H1 (cell line): ENCODE results near the gene RCOR2. TPM values are rescaled to one million over a fixed set of nuclear protein-coding genes. Genes with fewer than 3 reads are reported as not detected.

Source experiments
- CTCF ChIA-PET: fragments of 300-600 bp; sonication (Branson Sonifier 250); formaldehyde crosslinking; loops from one replicate; lab custom pipeline; 2021; ENCODE audit not compliant: partially characterized antibody; lab: Charles Lee
- POLR2A ChIA-PET: fragments of 300-600 bp; sonication (Branson Sonifier 250); formaldehyde crosslinking; loops from one replicate; lab custom pipeline; 2021; ENCODE audit warnings: inconsistent platforms; ENCODE audit not compliant: partially characterized antibody; lab: Charles Lee
- DNase-seq, 2 experiments: peaks; one replicate each; pipeline versions ENCODE4 v3.0.0 to v3.0.0-alpha.2; 2010 to 2022; ENCODE audit warnings: low spot score in 2 of 2, low read depth in 1 of 2, mixed read lengths in 1 of 2
- FAIRE-seq: peaks from 2 replicates; lab custom pipeline; 2011; peaks lifted over from hg19 to GRCh38; lab: Jason Lieb, UNC
- H2AFZ ChIP-seq: 2 replicates; pipeline ENCODE4 v1.8.1; 2012; ENCODE audit warnings: low read length, inconsistent platforms
- H2AK5ac ChIP-seq: 2 replicates; pipeline ENCODE4 v1.6.1; 2013; ENCODE audit warnings: low read depth, low read length
- H2BK120ac ChIP-seq: replicated peaks from 2 replicates; pipeline ENCODE3; 2013; ENCODE audit warnings: low read depth, low read length, inconsistent platforms
- H2BK12ac ChIP-seq: 2 replicates; pipeline ENCODE4 v1.6.1; 2013; ENCODE audit warnings: low read depth, low read length
- H2BK15ac ChIP-seq: 2 replicates; pipeline ENCODE4 v1.6.1; 2013; ENCODE audit warnings: low read length
- H2BK20ac ChIP-seq: 2 replicates; pipeline ENCODE4 v1.6.1; 2013; ENCODE audit warnings: low read length
- H2BK5ac ChIP-seq: 2 replicates; pipeline ENCODE4 v1.6.1; 2013; ENCODE audit warnings: low read depth, low read length
- H3K14ac ChIP-seq: 2 replicates; pipeline ENCODE4 v1.6.1; 2013; ENCODE audit warnings: inconsistent platforms; ENCODE audit not compliant: insufficient read length
- H3K18ac ChIP-seq: 2 replicates; pipeline ENCODE4 v1.6.1; 2013; ENCODE audit warnings: low read length; ENCODE audit errors: extremely low read depth
- H3K23ac ChIP-seq: 2 replicates; pipeline ENCODE4 v1.6.1; 2013; ENCODE audit warnings: inconsistent platforms; ENCODE audit not compliant: insufficient read length
- H3K23me2 ChIP-seq: 2 replicates; pipeline ENCODE4 v1.6.1; 2013; ENCODE audit warnings: low read depth, low read length
- H3K27ac ChIP-seq: 2 replicates; pipeline ENCODE4 v1.6.1; 2011; ENCODE audit warnings: low read depth, low read length, inconsistent platforms
- H3K27me3 ChIP-seq, 4 experiments: replicated peaks in 1 of 4; 1 replicate in 1 of 4; 2 replicates in 3 of 4; pipeline versions ENCODE4 v1.6.1 to v1.8.1; 2011 to 2013; ENCODE audit warnings: low read length in 3 of 4, mild to moderate bottlenecking in 3 of 4, inconsistent platforms in 2 of 4, mixed read lengths in 2 of 4, moderate library complexity in 1 of 4; ENCODE audit not compliant: control insufficient read depth in 3 of 4, insufficient read depth in 3 of 4; ENCODE audit errors: extremely low read depth in 1 of 4
- H3K36me3 ChIP-seq, 4 experiments: 2 replicates each; pipeline versions ENCODE4 v1.6.1 to v1.8.1; 2011 to 2013; ENCODE audit warnings: mild to moderate bottlenecking in 4 of 4, low read length in 3 of 4, moderate library complexity in 2 of 4, control low read depth in 1 of 4, inconsistent platforms in 1 of 4; ENCODE audit not compliant: insufficient read depth in 4 of 4, control insufficient read depth in 2 of 4
- H3K4ac ChIP-seq: replicated peaks from 2 replicates; pipeline ENCODE3; 2013; ENCODE audit warnings: low read length, low read depth, mixed read lengths, inconsistent platforms; ENCODE audit not compliant: insufficient read length
- H3K4me1 ChIP-seq, 4 experiments: replicated peaks in 1 of 4; 1 replicate in 1 of 4; 2 replicates in 3 of 4; pipeline versions ENCODE4 v1.6.1 to v1.8.1; 2011 to 2013; ENCODE audit warnings: low read length in 3 of 4, inconsistent platforms in 2 of 4, mixed read lengths in 1 of 4; ENCODE audit not compliant: insufficient read depth in 4 of 4, control insufficient read depth in 3 of 4
- H3K4me2 ChIP-seq, 2 experiments: 2 replicates each; pipeline versions ENCODE4 v1.6.1 to v1.8.1; 2011 to 2013; ENCODE audit warnings: low read depth in 2 of 2, low read length in 2 of 2, control low read depth in 1 of 2, inconsistent platforms in 1 of 2, mild to moderate bottlenecking in 1 of 2; ENCODE audit not compliant: insufficient read depth in 1 of 2
- H3K4me3 ChIP-seq, 4 experiments: fragments of 200-600, 300-600 bp in 1 of 4; sonication (generic), shearing (Covaris generic), sonication (Bioruptor Twin) in 1 of 4; 2 replicates each; pipeline versions ENCODE4 v1.5.1 to v1.8.1; 2011 to 2016; ENCODE audit warnings: low read length in 4 of 4, low read depth in 3 of 4, control low read depth in 2 of 4, inconsistent platforms in 2 of 4, mild to moderate bottlenecking in 2 of 4, mixed read lengths in 1 of 4, moderate library complexity in 1 of 4; ENCODE audit not compliant: insufficient read depth in 2 of 4; ENCODE audit errors: extremely low read depth in 1 of 4
- H3K56ac ChIP-seq: replicated peaks from 2 replicates; pipeline ENCODE3; 2013; ENCODE audit warnings: low read depth, mild to moderate bottlenecking, mixed read lengths, low read length, inconsistent platforms; ENCODE audit not compliant: insufficient read length
- H3K79me1 ChIP-seq: 2 replicates; pipeline ENCODE4 v1.6.1; 2013; ENCODE audit warnings: low read depth, low read length, control low read depth
- H3K79me2 ChIP-seq, 2 experiments: 2 replicates each; pipeline versions ENCODE4 v1.6.1 to v1.8.1; 2012 to 2013; ENCODE audit warnings: low read length in 2 of 2, mild to moderate bottlenecking in 2 of 2, inconsistent platforms in 1 of 2; ENCODE audit not compliant: insufficient read depth in 2 of 2, control insufficient read depth in 1 of 2
- H3K9ac ChIP-seq, 4 experiments: replicated peaks in 1 of 4; 1 replicate in 1 of 4; 2 replicates in 3 of 4; pipeline versions ENCODE4 v1.6.1 to v1.8.1; 2011 to 2013; ENCODE audit warnings: low read depth in 3 of 4, low read length in 3 of 4, control low read depth in 2 of 4, mild to moderate bottlenecking in 2 of 4, moderate library complexity in 2 of 4, inconsistent platforms in 1 of 4; ENCODE audit errors: extremely low read depth in 1 of 4
- H3K9me3 ChIP-seq, 2 experiments: 2 replicates each; pipeline versions ENCODE4 v1.6.1 to v1.8.1; 2012 to 2013; ENCODE audit warnings: mild to moderate bottlenecking in 2 of 2, moderate library complexity in 2 of 2, control low read depth in 1 of 2, inconsistent platforms in 1 of 2, low read depth in 1 of 2, low read length in 1 of 2, mixed read lengths in 1 of 2; ENCODE audit not compliant: insufficient read depth in 2 of 2
- H4K20me1 ChIP-seq, 2 experiments: replicated peaks in 1 of 2; 2 replicates each; pipeline versions ENCODE3 to v1.8.1; 2011 to 2013; ENCODE audit warnings: inconsistent platforms in 2 of 2, low read length in 2 of 2, mild to moderate bottlenecking in 1 of 2; ENCODE audit not compliant: insufficient read depth in 2 of 2, control insufficient read depth in 1 of 2
- H4K5ac ChIP-seq: 2 replicates; pipeline ENCODE4 v1.6.1; 2013; ENCODE audit warnings: low read length, low read depth, mixed read lengths, inconsistent platforms; ENCODE audit not compliant: insufficient read length
- H4K8ac ChIP-seq: 2 replicates; pipeline ENCODE4 v1.8.0; 2013; ENCODE audit warnings: mild to moderate bottlenecking, moderate library complexity, low read length, inconsistent platforms; ENCODE audit not compliant: insufficient read depth; ENCODE audit errors: extremely low read depth
- H4K91ac ChIP-seq: replicated peaks from 2 replicates; pipeline ENCODE3; 2013; ENCODE audit warnings: low read length, mixed read lengths, inconsistent platforms; ENCODE audit not compliant: insufficient read length
- CREB1 ChIP-seq: IDR thresholded peaks from 2 replicates; pipeline ENCODE4 v1.6.1; 2012; ENCODE audit warnings: inconsistent platforms
- POLR2A ChIP-seq, 2 experiments: IDR thresholded peaks; 1 replicate in 1 of 2; 2 replicates in 1 of 2; pipeline ENCODE4 v1.6.1; 2011; ENCODE audit warnings: low read depth in 2 of 2, low read length in 2 of 2, mild to moderate bottlenecking in 2 of 2; ENCODE audit errors: control extremely low read depth in 1 of 2
- RXRA ChIP-seq: IDR thresholded peaks from 2 replicates; pipeline ENCODE4 v1.6.1; 2011; ENCODE audit warnings: low read depth, mild to moderate bottlenecking, low read length, moderate library complexity; ENCODE audit not compliant: insufficient read depth
- TAF1 ChIP-seq: IDR thresholded peaks from 2 replicates; pipeline ENCODE4 v1.6.1; 2011; ENCODE audit warnings: mild to moderate bottlenecking, low read depth, low read length
- TAF7 ChIP-seq: optimal IDR thresholded peaks from 2 replicates; pipeline ENCODE3; 2011; ENCODE audit warnings: low read depth, mild to moderate bottlenecking, inconsistent platforms, low read length, moderate library complexity, borderline replicate concordance
- TCF12 ChIP-seq: IDR thresholded peaks from 2 replicates; pipeline ENCODE4 v1.6.1; 2011; ENCODE audit warnings: low read depth, mild to moderate bottlenecking, low read length
- WGBS, 2 experiments: shearing (Covaris generic) in 1 of 2; methylation state at CpG; one replicate each; pipeline versions ENCODE4 v1.1.6 to v1.1.7; 2013 to 2015; ENCODE audit warnings: low lambda C conversion rate in 2 of 2, mixed read lengths in 2 of 2, inconsistent platforms in 1 of 2, low coverage in 1 of 2, missing lambda C conversion rate in 1 of 2; ENCODE audit not compliant: insufficient replicate concordance in 2 of 2, insufficient coverage in 1 of 2, insufficient read length in 1 of 2; ENCODE audit errors: extremely low coverage in 1 of 2, missing lambda C conversion rate in 1 of 2; 5-methylcytosine and 5-hydroxymethylcytosine counted together
- polyA plus RNA-seq, 7 experiments: library from polyadenylated mRNA; depleted of rRNA in 3 of 7; stranded (reverse) in 5 of 7; unstranded in 2 of 7; fragments of >200 nt in 5 of 7; fragments of 200-250 nt in 2 of 7; gene quantifications; 1 replicate in 5 of 7; 2 replicates in 1 of 7; 4 replicates in 1 of 7; pipeline versions ENCODE4 v1.2.1 to v1.2.3, GENCODE V29; 2011 to 2013; ENCODE audit warnings: missing spikeins in 2 of 7, mixed read lengths in 2 of 7
- total RNA-seq: library from RNA; stranded (reverse); fragmentation: NEBNext Ultra II Directional; extraction: Animal tissue kit (Norgen Biotek cat#: 25700); gene quantifications from 2 replicates; pipeline ENCODE4 v1.2.1, GENCODE V29; 2021
- TF ChIP-seq, protein P1 (sequence below), 3 experiments: IDR thresholded peaks; 1 replicate in 2 of 3; 2 replicates in 1 of 3; pipeline versions ENCODE4 v1.5.1 to v1.6.1; 2011; ENCODE audit warnings: low read length in 3 of 3, mild to moderate bottlenecking in 3 of 3, inconsistent platforms in 2 of 3, low read depth in 1 of 3, moderate library complexity in 1 of 3; ENCODE audit not compliant: insufficient read depth in 1 of 3; ENCODE audit errors: control extremely low read depth in 1 of 3

RCOR2 gene
- total and polyA plus RNA-seq, 2 of the 8 experiments (the other 6 are each of a cell fraction or from before 2014, with no cell fraction given), result 54.6 to 78.0 TPM

DNA sequence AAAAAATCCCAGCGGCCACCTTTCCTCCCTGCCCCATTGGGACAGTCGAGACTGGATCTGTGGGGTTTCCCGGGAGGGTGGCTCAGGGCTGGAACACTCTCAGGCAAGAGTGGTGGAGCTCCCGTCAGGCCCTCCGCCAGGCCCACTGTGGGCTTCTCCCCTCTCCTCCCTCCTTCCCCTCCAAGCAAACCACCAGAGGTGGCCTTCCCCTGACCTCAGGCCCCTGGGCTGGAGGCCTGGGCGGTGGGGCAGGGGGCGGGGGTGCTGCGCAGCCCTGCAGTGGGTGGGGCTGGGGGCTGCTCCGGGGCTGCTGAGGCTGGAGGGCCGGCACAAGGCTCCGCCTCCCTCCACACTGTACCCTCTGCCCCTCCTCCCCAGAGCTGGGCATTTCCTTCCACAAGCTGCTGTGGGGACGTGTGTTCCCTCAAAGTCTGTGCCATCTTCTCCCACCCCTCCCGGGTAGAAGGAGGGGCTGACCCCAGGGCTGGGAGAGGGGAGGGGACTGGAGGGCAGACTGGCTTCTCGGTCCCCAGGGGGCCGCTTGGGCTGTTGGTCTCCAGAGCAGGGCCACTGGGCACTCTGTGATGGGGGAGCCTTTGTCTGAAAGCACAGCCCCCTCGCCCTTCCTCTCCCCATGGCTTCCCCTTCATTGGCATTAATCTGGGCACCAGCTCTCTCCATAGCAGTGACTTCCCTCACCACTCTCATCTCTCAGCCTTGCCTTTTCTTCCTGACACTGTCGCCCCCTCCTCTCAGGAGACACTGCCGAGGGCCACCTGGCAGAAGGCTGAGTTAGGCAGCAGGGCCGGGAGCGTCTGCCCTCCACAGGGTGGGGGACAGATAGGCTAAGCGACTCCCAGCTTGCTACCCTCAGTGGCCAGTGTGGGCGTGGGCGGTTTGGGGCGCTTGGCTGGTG lies 7.1 kb downstream of the RCOR2 start:
- CTCF ChIA-PET, result interaction anchor here (0.7 to 2.3 kb wide), 10 partner anchors 10 to 81 kb away, joined by 3 to 11 read pairs (median 4); no protein-coding TSS in a partner anchor
- Histone ChIP-seq H3K79me2 (peaks cover 0 to 12% of the 10 kb centered on the region in 2 experiments; a peak in 1 of 4 replicates), H3K23me2 (no peaks in the 10 kb centered on the region; the same call in 1 of the 2 replicates), H2BK120ac (no peak overlapping the region), H4K91ac (no peak overlapping the region), H3K9me3 (no peaks in the 10 kb centered on the region), H2AFZ (no peak overlapping the region), H3K27ac (0 out of 2 replicates have a peak overlapping the region, but pooled peaks have one; percentile 41), H4K8ac (no peak overlapping the region), H3K36me3 (peaks cover 10 to 41% (median 18%) of the 10 kb centered on the region in 4 experiments; a peak in 7 of 8 replicates), H4K5ac (peak overlapping the region; percentile 12), H2BK5ac (peak overlapping the region; percentile 82), H3K4ac (no peak overlapping the region), H2BK20ac (no peak overlapping the region), H3K4me2 (peak overlapping the region; percentile 32 to 63), H3K56ac (no peak overlapping the region), H2AK5ac (peak overlapping the region; percentile 83; the same call in 1 of the 2 replicates), H3K23ac (no peak overlapping the region), H3K18ac (peak overlapping the region; percentile 90), H3K4me1 (peaks cover 6 to 54% (median 42%) of the 10 kb centered on the region in 4 experiments), H4K20me1 (peaks cover 12 to 14% of the 10 kb centered on the region in 2 experiments), H3K14ac (no peak overlapping the region), H2BK15ac (no peak overlapping the region; the same call in 1 of the 2 replicates), H3K9ac (peak overlapping the region in 1 of 4 experiments; percentile 45; a peak in 2 of 7 replicates), H2BK12ac (peak overlapping the region; percentile 33; the same call in 1 of the 2 replicates), H3K4me3 (peak overlapping the region in 3 of 4 experiments; percentile 6 to 23 (median 11); a peak in 5 of 8 replicates), H3K79me1 (peaks cover 10% of the 10 kb centered on the region), H3K27me3 (no peaks in the 10 kb centered on the region)
- FAIRE-seq (no peak), DNase-seq (peak in 1 of 2 experiments; percentile 80)
- 43% methylated on average over 18 of the region's 24 CpGs; no CpG with 5 or more reads in 1 of the 2 experiments for WGBS, 2 experiments
- POLR2A ChIA-PET, result interaction anchor here (0.6 to 6.6 kb wide), 21 partner anchors 9 to 1069 kb away, joined by 3 to 74 read pairs (median 4); partner anchors contain the start of genes COX8A, MARK2, RCOR2 and ZFTA
- TF ChIP-seq RXRA, result 0 out of 2 replicates have a peak, but pooled peaks have one; percentile 52
- TF ChIP-seq TAF7, result peak; percentile 13
- TF ChIP-seq, protein P1, sequence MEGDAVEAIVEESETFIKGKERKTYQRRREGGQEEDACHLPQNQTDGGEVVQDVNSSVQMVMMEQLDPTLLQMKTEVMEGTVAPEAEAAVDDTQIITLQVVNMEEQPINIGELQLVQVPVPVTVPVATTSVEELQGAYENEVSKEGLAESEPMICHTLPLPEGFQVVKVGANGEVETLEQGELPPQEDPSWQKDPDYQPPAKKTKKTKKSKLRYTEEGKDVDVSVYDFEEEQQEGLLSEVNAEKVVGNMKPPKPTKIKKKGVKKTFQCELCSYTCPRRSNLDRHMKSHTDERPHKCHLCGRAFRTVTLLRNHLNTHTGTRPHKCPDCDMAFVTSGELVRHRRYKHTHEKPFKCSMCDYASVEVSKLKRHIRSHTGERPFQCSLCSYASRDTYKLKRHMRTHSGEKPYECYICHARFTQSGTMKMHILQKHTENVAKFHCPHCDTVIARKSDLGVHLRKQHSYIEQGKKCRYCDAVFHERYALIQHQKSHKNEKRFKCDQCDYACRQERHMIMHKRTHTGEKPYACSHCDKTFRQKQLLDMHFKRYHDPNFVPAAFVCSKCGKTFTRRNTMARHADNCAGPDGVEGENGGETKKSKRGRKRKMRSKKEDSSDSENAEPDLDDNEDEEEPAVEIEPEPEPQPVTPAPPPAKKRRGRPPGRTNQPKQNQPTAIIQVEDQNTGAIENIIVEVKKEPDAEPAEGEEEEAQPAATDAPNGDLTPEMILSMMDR (IDR thresholded peaks at IDR 0.05; ENCODE audit: control extremely low read depth in 1 of 3, insufficient read depth in 1 of 3, low read depth in 1 of 3, low read length in 3 of 3), result no peak
- no peak for TF ChIP-seq TCF12
- 0 out of 2 replicates have a peak, but pooled peaks have one; percentile 4 for TF ChIP-seq CREB1
- 0 out of 2 replicates have a peak, but pooled peaks have one; percentile 21 for TF ChIP-seq TAF1
- 0 out of 3 replicates have a peak, but pooled peaks of 1 of the 2 experiments have one; percentile 22 for TF ChIP-seq POLR2A (IDR thresholded peaks at IDR 0.05; ENCODE audit: control extremely low read depth in 1 of 2, low read depth in 2 of 2, low read length in 2 of 2)
